ENCODE results near the gene NR6A1.

The NR6A1 gene

GRCh38 chr9:124730772-124731171, 40.3 kb downstream of the NR6A1 start (continued):
- TF ChIP-seq ZFP3 (tag by site-specific recombination; IDR thresholded peaks at IDR 0.05; ENCODE audit: low read depth) (no peak), ZNF223 (tag by site-specific recombination; IDR thresholded peaks at IDR 0.05) (no peak), ZNF580 (tag by site-specific recombination; IDR thresholded peaks at IDR 0.05) (no peak), ZBTB11 (tag by site-specific recombination; conservative IDR thresholded peaks at IDR 0.05; ENCODE audit: low read depth) (no peak), ZNF596 (tag by site-specific recombination; IDR thresholded peaks at IDR 0.05) (no peak)

GRCh38 chr9:124726886-124727285, 44.2 kb downstream of the NR6A1 start:
- ChIA-PET POLR2A (interaction anchor here (0.5 kb wide), 1 partner anchor 48 kb away, joined by 3 read pairs; no protein-coding TSS in a partner anchor), CTCF (interaction anchor here (0.6 to 3.9 kb wide), 4 partner anchors 14 to 133 kb away, joined by 3 to 28 read pairs (median 4); no protein-coding TSS in a partner anchor)

GRCh38 chr9:124725068-124725452, 46.1 kb downstream of the NR6A1 start:
- no peak overlapping the region for H3K27ac ChIP-seq (ENCODE audit: extremely low read depth, low read depth, low read length)
- no peaks in the 10 kb centered on the region for H3K36me3 ChIP-seq (ENCODE audit: control insufficient read depth in 2 of 2, insufficient read depth in 1 of 2, low read length in 2 of 2)
- POLR2A ChIA-PET = no interaction called here
- CTCF ChIA-PET = interaction anchor here (0.6 to 3.9 kb wide), 5 partner anchors 12 to 114 kb away, joined by 3 to 28 read pairs (median 11); no protein-coding TSS in a partner anchor
- TF ChIP-seq GLIS2 (tag by site-specific recombination; IDR thresholded peaks at IDR 0.05) = no peak
- no peak for TF ChIP-seq ZBTB26 (tag by site-specific recombination; optimal IDR thresholded peaks at IDR 0.05)
- TF ChIP-seq ZNF571 (tag by site-specific recombination; IDR thresholded peaks at IDR 0.05) = no peak
- TF ChIP-seq ZNF514 (tag by site-specific recombination; IDR thresholded peaks at IDR 0.05) = no peak
- TF ChIP-seq ZNF600 (tag by site-specific recombination; IDR thresholded peaks at IDR 0.05) = peak; percentile 61
- TF ChIP-seq ZNF354C (tag by site-specific recombination; IDR thresholded peaks at IDR 0.05; ENCODE audit: borderline replicate concordance, low read depth) = no peak
- H3K4me3 ChIP-seq (ENCODE audit: low read depth, low read length) = no peak overlapping the region
- no peaks in the 10 kb centered on the region for H3K9me3 ChIP-seq (ENCODE audit: control insufficient read depth, insufficient read depth, low read depth, low read length)
- peaks cover 19% of the 10 kb centered on the region for H3K4me1 ChIP-seq (ENCODE audit: control insufficient read depth, insufficient read depth, low read length)

More at GRCh38 chr9:124726886-124727285, 44.2 kb downstream of the NR6A1 start:
- Histone ChIP-seq H3K4me3 (ENCODE audit: low read depth, low read length) (no peak overlapping the region), H3K9me3 (ENCODE audit: control insufficient read depth, insufficient read depth, low read depth, low read length) (no peaks in the 10 kb centered on the region), H3K4me1 (ENCODE audit: control insufficient read depth, insufficient read depth, low read length) (peaks cover 7% of the 10 kb centered on the region), H3K36me3 (ENCODE audit: control insufficient read depth in 2 of 2, insufficient read depth in 1 of 2, low read length in 2 of 2) (peaks cover 0 to 4% of the 10 kb centered on the region in 2 experiments; a peak in 1 of 3 replicates), H3K27ac (ENCODE audit: extremely low read depth, low read depth, low read length) (no peak overlapping the region)
- TF ChIP-seq ZBTB49 (tag by site-specific recombination; IDR thresholded peaks at IDR 0.05; ENCODE audit: low read depth) (no peak), ZBTB17 (tag by site-specific recombination; IDR thresholded peaks at IDR 0.05) (peak; percentile 42; the same call in 1 of the 2 replicates)

All from HEK293 (cell line).